Measurements from ENCODE around the gene NUMB.

DNA sequence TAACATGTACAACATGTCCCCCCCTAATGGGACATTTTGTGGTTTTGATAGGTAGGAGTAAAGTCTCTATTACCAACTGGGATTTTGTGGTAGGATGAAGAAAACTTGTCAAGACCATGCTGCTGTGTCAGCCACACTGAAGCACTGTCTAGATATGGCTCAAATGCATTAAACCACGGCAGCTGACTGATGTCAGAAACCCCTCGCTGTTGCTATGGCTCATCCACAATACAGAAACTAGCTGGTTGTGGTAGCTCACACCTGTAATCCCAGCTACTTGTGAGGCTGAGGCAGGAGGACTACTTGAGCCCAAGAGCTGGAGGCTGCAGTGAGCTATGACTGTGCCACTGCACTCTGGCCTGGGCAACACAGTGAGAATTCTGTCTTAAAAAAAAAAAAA, 181.0 kb downstream of the NUMB start:
- TF ChIP-seq, protein P1, sequence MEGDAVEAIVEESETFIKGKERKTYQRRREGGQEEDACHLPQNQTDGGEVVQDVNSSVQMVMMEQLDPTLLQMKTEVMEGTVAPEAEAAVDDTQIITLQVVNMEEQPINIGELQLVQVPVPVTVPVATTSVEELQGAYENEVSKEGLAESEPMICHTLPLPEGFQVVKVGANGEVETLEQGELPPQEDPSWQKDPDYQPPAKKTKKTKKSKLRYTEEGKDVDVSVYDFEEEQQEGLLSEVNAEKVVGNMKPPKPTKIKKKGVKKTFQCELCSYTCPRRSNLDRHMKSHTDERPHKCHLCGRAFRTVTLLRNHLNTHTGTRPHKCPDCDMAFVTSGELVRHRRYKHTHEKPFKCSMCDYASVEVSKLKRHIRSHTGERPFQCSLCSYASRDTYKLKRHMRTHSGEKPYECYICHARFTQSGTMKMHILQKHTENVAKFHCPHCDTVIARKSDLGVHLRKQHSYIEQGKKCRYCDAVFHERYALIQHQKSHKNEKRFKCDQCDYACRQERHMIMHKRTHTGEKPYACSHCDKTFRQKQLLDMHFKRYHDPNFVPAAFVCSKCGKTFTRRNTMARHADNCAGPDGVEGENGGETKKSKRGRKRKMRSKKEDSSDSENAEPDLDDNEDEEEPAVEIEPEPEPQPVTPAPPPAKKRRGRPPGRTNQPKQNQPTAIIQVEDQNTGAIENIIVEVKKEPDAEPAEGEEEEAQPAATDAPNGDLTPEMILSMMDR (IDR thresholded peaks at IDR 0.05) = no peak
- TF ChIP-seq, protein P2, sequence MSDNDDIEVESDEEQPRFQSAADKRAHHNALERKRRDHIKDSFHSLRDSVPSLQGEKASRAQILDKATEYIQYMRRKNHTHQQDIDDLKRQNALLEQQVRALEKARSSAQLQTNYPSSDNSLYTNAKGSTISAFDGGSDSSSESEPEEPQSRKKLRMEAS (CRISPR knock-in tag; IDR thresholded peaks at IDR 0.05) = no peak
- TF ChIP-seq ZBTB43 (CRISPR knock-in tag; IDR thresholded peaks at IDR 0.05) = no peak
- TF ChIP-seq MLX (CRISPR knock-in tag; IDR thresholded peaks at IDR 0.05) = no peak

All from WTC11 (cell line).